H1 (cell line): ENCODE results near the gene SVEP1. TPM values are rescaled to one million over a fixed set of nuclear protein-coding genes. Genes with fewer than 3 reads are reported as not detected.

Experiments used
- CBX5 ChIP-seq: fragments of 300-800, 300-1000 bp; sonication (generic); IDR thresholded peaks from 2 replicates; pipeline ENCODE4 v1.7.1; 2016; ENCODE audit warnings: antibody characterized with exemption, low read length, low read depth
- CHD2 ChIP-seq: IDR thresholded peaks from 2 replicates; pipeline ENCODE4 v1.6.1; 2012; ENCODE audit warnings: low read length, improper control_type of control experiment
- CHD7 ChIP-seq: fragments of 300-600 bp; sonication (generic); IDR thresholded peaks from 2 replicates; pipeline ENCODE4 v1.7.1; 2012; ENCODE audit warnings: low read length, moderate library complexity, mild to moderate bottlenecking, inconsistent platforms; ENCODE audit not compliant: insufficient replicate concordance
- POU5F1 ChIP-seq: IDR thresholded peaks from 2 replicates; pipeline ENCODE4 v1.6.1; 2011; ENCODE audit warnings: low read depth, mild to moderate bottlenecking, low read length, moderate library complexity
- ZNF274 ChIP-seq: IDR thresholded peaks from 2 replicates; pipeline ENCODE4 v1.7.0; 2012; ENCODE audit warnings: low read length, borderline replicate concordance; ENCODE audit errors: extremely low read depth
- polyA plus RNA-seq, 7 experiments: library from polyadenylated mRNA; depleted of rRNA in 3 of 7; stranded (reverse) in 5 of 7; unstranded in 2 of 7; fragments of >200 nt in 5 of 7; fragments of 200-250 nt in 2 of 7; gene quantifications; 1 replicate in 5 of 7; 2 replicates in 1 of 7; 4 replicates in 1 of 7; pipeline versions ENCODE4 v1.2.1 to v1.2.3, GENCODE V29; 2011 to 2013; ENCODE audit warnings: missing spikeins in 2 of 7, mixed read lengths in 2 of 7
- total RNA-seq: library from RNA; stranded (reverse); fragmentation: NEBNext Ultra II Directional; extraction: Animal tissue kit (Norgen Biotek cat#: 25700); gene quantifications from 2 replicates; pipeline ENCODE4 v1.2.1, GENCODE V29; 2021

The SVEP1 gene
- total and polyA plus RNA-seq, 2 of the 8 experiments (the other 6 are each of a cell fraction or from before 2014, with no cell fraction given): 0.11 to 0.37 TPM

DNA sequence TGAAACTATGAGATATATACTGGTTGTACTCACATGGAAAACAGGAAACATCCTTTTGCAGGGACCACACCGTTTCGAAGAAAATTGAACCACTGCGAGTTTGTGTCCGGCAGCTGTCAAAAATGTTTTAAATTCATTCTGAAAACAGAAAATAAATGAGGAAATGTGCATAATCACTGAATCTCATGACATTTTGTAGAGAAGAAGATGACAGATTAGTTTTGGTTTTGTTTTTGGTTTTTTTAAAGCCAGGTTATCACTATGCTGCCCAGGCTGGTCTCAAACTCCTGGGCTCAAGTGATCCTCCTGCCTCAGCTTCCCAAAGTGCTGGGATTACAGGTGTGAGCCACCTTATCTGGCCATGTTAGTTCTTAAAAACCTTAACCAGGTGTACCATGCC is 245.4 kb downstream of the SVEP1 start (continued):
- no peak for TF ChIP-seq ZNF274
- TF ChIP-seq CHD2: no peak
- TF ChIP-seq CHD7: no peak
- no peak for TF ChIP-seq POU5F1
- no peak for TF ChIP-seq CBX5
- TF ChIP-seq, all 59 proteins: peak for 0
